Activated CD4-positive, alpha-beta memory T cell treated with anti-CD3 and anti-CD28 coated beads, Interleukin-2, amount 10 ng/mL, durations not matched to agents 7 days and 5 days (primary cell): ENCODE results near the gene RAPGEF5. TPM values are rescaled to one million over a fixed set of nuclear protein-coding genes. Genes with fewer than 3 reads are reported as not detected.

Experiments
- CTCF ChIA-PET: fragments of 350-600 bp; sonication (Branson Sonifier 250); formaldehyde crosslinking; loops from one replicate; lab custom pipeline; 2021; ENCODE audit warnings: antibody characterized with exemption, inconsistent platforms; lab: Charles Lee
- POLR2A ChIA-PET: fragments of 350-600 bp; sonication (Branson Sonifier 250); formaldehyde crosslinking; loops from one replicate; lab custom pipeline; 2021; ENCODE audit warnings: antibody characterized with exemption; lab: Charles Lee
- DNase-seq: peaks from one replicate; pipeline ENCODE4 v3.0.0-alpha.2; 2020
- H3K27ac Mint-ChIP-seq: one replicate; pipeline ENCODE4 v1.8.0; 2021; ENCODE audit warnings: mild to moderate bottlenecking, mixed read lengths
- H3K27me3 Mint-ChIP-seq: one replicate; pipeline ENCODE4 v1.8.0; 2021; ENCODE audit warnings: mixed read lengths
- H3K36me3 Mint-ChIP-seq: one replicate; pipeline ENCODE4 v1.8.0; 2021; ENCODE audit warnings: low read depth, mixed read lengths
- H3K4me1 Mint-ChIP-seq: one replicate; pipeline ENCODE4 v1.8.0; 2021; ENCODE audit warnings: mixed read lengths
- H3K4me3 Mint-ChIP-seq: one replicate; pipeline ENCODE4 v1.8.0; 2021; ENCODE audit warnings: mild to moderate bottlenecking, mixed read lengths
- H3K9me3 Mint-ChIP-seq: one replicate; pipeline ENCODE4 v1.8.0; 2021; ENCODE audit warnings: mixed read lengths
- total RNA-seq, 2 experiments: library from RNA; stranded (reverse); gene quantifications; one replicate each; pipeline ENCODE4 v1.2.3, GENCODE V29; 2021

RAPGEF5 gene
- total RNA-seq, 2 experiments from 2014 or later, result 0.43 to 0.93 TPM

DNA sequence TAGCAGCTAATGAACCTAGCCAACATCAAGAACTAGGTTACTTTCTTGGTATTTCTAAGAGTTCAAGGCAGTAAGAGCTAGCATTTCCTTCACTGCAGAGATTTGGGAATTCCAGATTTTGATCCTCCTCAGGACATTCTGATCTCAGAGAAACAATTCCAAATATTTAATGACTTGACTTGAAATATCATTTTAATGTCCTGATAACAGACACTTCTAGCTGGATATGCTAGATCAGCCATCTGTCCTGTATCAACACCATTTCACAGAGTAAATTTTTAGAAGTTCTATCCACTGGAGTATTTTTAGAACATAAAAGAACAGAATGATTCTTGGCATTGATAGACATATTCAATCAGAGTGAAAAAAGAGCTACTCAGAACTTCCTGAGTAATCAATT, 151.3 kb downstream of the RAPGEF5 start:
- Mint-ChIP-seq H3K27me3 (peaks cover 29% of the 10 kb centered on the region), H3K4me1 (no peaks in the 10 kb centered on the region), H3K9me3 (no peaks in the 10 kb centered on the region), H3K36me3 (no peaks in the 10 kb centered on the region), H3K27ac (no peak overlapping the region), H3K4me3 (no peak overlapping the region)
- ChIA-PET CTCF (interaction anchor here (1.2 to 2.2 kb wide), 2 partner anchors 96 to 102 kb away, joined by 4 to 9 read pairs; no protein-coding TSS in a partner anchor), POLR2A (no interaction called here)
- no peak for DNase-seq

- H3K27ac Mint-ChIP-seq, result no peak overlapping the region
- H3K27me3 Mint-ChIP-seq, result peaks cover 18% of the 10 kb centered on the region
- POLR2A ChIA-PET, result no interaction called here
- H3K36me3 Mint-ChIP-seq, result no peaks in the 10 kb centered on the region
- no peak overlapping the region for H3K4me3 Mint-ChIP-seq
- no peaks in the 10 kb centered on the region for H3K4me1 Mint-ChIP-seq
- no peaks in the 10 kb centered on the region for H3K9me3 Mint-ChIP-seq
- CTCF ChIA-PET, result no interaction called here
- DNase-seq, result no peak
Measured at GRCh38 chr7:22204312-22204711, 152.6 kb downstream of the RAPGEF5 start.

DNA sequence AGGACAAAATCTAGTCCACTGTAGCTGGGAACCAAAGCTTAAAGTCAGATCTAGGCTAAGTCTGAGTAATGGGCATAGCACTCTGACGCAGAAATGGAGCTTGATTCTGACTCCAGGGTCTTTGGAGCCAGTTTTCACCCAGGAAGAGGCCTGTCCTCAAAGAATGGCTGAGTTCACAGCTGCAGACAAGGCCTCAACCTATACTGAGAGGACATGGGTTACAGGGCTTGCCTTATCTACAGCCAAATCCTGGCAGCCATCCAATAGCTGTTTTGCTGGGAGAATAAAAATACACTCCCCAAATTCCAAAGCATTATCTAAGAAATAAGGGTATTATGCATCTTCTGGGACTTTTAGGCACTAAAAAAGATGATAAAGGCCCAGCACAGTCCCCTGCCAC, 154.8 kb downstream of the RAPGEF5 start:
- Mint-ChIP-seq H3K27me3 (peaks cover 22% of the 10 kb centered on the region), H3K27ac (no peak overlapping the region), H3K4me3 (no peak overlapping the region), H3K9me3 (no peaks in the 10 kb centered on the region), H3K36me3 (no peaks in the 10 kb centered on the region), H3K4me1 (no peaks in the 10 kb centered on the region)
- ChIA-PET POLR2A (no interaction called here), CTCF (no interaction called here)
- no peak for DNase-seq

DNA sequence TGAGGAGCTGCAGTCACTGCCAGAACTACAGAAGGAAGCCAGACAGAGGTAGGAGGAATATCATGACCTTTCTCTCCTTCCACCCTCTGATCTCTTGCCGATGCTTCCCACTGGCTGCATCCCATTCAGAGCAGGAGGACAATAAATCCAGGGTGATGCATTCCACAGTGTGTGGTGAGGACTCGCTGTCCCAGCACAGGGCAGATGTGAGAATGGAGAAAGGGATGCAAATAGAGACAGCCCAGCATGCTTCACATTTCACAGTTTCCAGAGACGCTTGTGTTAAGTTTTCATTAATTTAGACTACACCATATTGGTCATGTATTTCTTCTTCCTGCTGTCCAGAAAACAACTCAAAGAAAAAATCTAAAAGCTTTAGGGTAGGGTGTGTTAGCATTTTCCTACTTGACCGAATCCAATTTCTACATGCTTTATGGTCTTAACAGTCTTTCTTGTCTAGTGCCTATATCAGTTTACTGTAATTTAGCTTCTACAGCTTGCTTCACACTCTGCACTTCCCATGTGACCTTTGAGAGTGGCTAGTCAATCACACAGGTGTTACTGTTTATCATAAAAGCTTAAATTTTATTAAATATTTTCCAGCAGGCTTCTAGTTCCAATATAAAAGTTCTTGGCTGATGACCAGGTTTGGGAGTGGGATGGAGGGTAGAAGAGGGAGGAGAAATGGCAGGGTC, 155.6 kb downstream of the RAPGEF5 start:
- H3K27ac Mint-ChIP-seq, result no peak overlapping the region
- no peaks in the 10 kb centered on the region for H3K9me3 Mint-ChIP-seq
- H3K4me1 Mint-ChIP-seq, result no peaks in the 10 kb centered on the region
- no peak for DNase-seq
- ChIA-PET CTCF (no interaction called here), POLR2A (no interaction called here)
- H3K27me3 Mint-ChIP-seq, result peaks cover 23% of the 10 kb centered on the region
- no peaks in the 10 kb centered on the region for H3K36me3 Mint-ChIP-seq
- no peak overlapping the region for H3K4me3 Mint-ChIP-seq

- no peak for DNase-seq
- CTCF ChIA-PET, result no interaction called here
Measured at GRCh38 chr7:22200777-22201176, 156.2 kb downstream of the RAPGEF5 start.

DNA sequence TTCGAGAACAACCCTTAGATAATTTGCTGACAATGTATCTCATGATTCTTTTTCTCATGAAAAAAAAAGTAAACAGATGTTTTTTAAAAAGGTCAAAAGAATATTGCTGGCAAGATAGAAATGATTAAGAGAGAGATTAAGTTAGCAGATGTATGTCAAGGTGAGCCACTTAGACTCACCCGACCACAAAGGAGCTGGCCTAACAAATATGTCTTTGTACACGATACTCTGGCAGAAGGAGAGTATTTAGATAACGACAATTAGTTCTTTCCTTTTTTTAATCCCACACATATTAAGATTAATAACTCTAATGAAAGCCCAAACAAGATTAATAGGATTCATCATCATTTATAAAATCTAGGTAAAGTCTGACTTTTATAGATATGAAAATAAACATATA, 156.7 kb downstream of the RAPGEF5 start:
- H3K27ac Mint-ChIP-seq, result no peak overlapping the region
- ChIA-PET POLR2A (no interaction called here), CTCF (no interaction called here)
- H3K36me3 Mint-ChIP-seq, result no peaks in the 10 kb centered on the region
- H3K4me1 Mint-ChIP-seq, result no peaks in the 10 kb centered on the region
- H3K4me3 Mint-ChIP-seq, result no peak overlapping the region
- no peaks in the 10 kb centered on the region for H3K9me3 Mint-ChIP-seq
- H3K27me3 Mint-ChIP-seq, result peaks cover 26% of the 10 kb centered on the region
- no peak for DNase-seq

More at GRCh38 chr7:22200777-22201176, 156.2 kb downstream of the RAPGEF5 start:
- Mint-ChIP-seq H3K4me3 (no peak overlapping the region), H3K36me3 (no peaks in the 10 kb centered on the region), H3K9me3 (no peaks in the 10 kb centered on the region), H3K27me3 (peaks cover 24% of the 10 kb centered on the region), H3K27ac (no peak overlapping the region), H3K4me1 (no peaks in the 10 kb centered on the region)
- POLR2A ChIA-PET, result no interaction called here

GRCh38 chr7:22197376-22197775, 159.6 kb downstream of the RAPGEF5 start:
- Mint-ChIP-seq H3K27ac (no peak overlapping the region), H3K9me3 (no peaks in the 10 kb centered on the region), H3K4me1 (no peaks in the 10 kb centered on the region), H3K4me3 (no peak overlapping the region), H3K27me3 (peaks cover 29% of the 10 kb centered on the region), H3K36me3 (no peaks in the 10 kb centered on the region)
- ChIA-PET CTCF (no interaction called here), POLR2A (no interaction called here)
- no peak for DNase-seq

- Mint-ChIP-seq H3K9me3 (no peaks in the 10 kb centered on the region), H3K4me3 (no peak overlapping the region), H3K27me3 (peaks cover 29% of the 10 kb centered on the region), H3K36me3 (no peaks in the 10 kb centered on the region), H3K4me1 (no peaks in the 10 kb centered on the region), H3K27ac (no peak overlapping the region)
- DNase-seq, result no peak
- CTCF ChIA-PET, result no interaction called here
- POLR2A ChIA-PET, result no interaction called here
Measured at GRCh38 chr7:22196429-22196828, 160.5 kb downstream of the RAPGEF5 start.

GRCh38 chr7:22195397-22196172, 161.4 kb downstream of the RAPGEF5 start:
- Mint-ChIP-seq H3K4me1 (no peaks in the 10 kb centered on the region), H3K4me3 (no peak overlapping the region), H3K27ac (no peak overlapping the region), H3K27me3 (peaks cover 27% of the 10 kb centered on the region), H3K36me3 (no peaks in the 10 kb centered on the region), H3K9me3 (no peaks in the 10 kb centered on the region)
- POLR2A ChIA-PET, result no interaction called here
- DNase-seq, result no peak
- CTCF ChIA-PET, result no interaction called here

GRCh38 chr7:22194658-22195273, 162.2 kb downstream of the RAPGEF5 start:
- Mint-ChIP-seq H3K4me1 (no peaks in the 10 kb centered on the region), H3K36me3 (no peaks in the 10 kb centered on the region), H3K27me3 (peaks cover 27% of the 10 kb centered on the region), H3K4me3 (no peak overlapping the region), H3K9me3 (no peaks in the 10 kb centered on the region), H3K27ac (no peak overlapping the region)
- ChIA-PET POLR2A (no interaction called here), CTCF (no interaction called here)
- no peak for DNase-seq

DNA sequence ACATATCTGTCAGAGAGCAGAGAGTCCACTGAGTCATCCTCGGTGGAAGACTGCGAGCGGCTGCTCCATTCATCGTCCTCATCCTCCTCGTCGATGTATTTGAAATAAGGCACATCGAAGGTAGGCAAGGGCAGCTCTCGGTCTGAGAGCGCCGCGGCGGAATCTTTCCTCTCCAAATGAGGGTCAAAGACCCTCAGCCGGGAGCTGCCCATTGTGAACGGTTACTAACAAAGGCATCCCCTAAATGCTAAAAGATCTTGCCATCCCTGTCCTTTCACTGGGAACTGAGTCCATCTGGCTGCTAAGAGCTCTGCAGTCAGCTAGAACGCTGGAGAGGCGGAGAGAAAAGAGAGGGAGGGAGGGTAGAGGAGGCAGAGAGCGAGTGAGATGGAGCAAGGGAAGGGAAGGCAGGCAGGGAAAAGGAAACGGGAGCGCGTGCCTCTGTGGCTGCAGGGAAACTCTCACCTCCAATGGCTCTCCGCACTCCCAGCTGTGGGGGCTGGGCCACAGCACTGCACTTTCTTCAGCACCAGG, 163.4 kb downstream of the RAPGEF5 start:
- no peaks in the 10 kb centered on the region for H3K36me3 Mint-ChIP-seq
- H3K27me3 Mint-ChIP-seq, result peaks cover 24% of the 10 kb centered on the region
- no peak for DNase-seq
- ChIA-PET POLR2A (no interaction called here), CTCF (no interaction called here)
- no peak overlapping the region for H3K4me3 Mint-ChIP-seq
- H3K27ac Mint-ChIP-seq, result no peak overlapping the region
- no peaks in the 10 kb centered on the region for H3K9me3 Mint-ChIP-seq
- H3K4me1 Mint-ChIP-seq, result no peaks in the 10 kb centered on the region

DNA sequence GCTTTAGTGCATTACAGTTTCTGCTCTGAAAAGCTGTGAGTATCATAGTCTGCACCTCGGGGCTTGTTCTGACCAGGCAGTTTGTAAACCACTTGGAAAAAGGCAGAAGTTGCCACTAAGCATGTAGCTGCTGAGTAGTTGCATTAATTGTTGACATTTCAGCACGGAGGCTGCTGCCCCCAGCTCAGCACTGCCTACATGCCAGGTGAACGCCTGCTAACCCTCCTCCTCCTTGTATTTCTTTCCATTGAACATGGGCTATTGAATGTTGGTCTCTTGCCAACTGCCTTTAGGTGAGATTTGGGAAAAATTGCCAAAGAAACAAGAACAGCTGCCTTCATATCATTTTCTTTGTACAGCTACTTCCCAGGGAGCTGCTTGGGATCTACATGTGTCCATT, 164.2 kb downstream of the RAPGEF5 start:
- Mint-ChIP-seq H3K9me3 (no peaks in the 10 kb centered on the region), H3K4me3 (no peak overlapping the region), H3K4me1 (no peaks in the 10 kb centered on the region), H3K27ac (no peak overlapping the region), H3K27me3 (peaks cover 23% of the 10 kb centered on the region), H3K36me3 (no peaks in the 10 kb centered on the region)
- DNase-seq, result no peak
- CTCF ChIA-PET, result no interaction called here
- POLR2A ChIA-PET, result no interaction called here

GRCh38 chr7:22190736-22191135, 166.2 kb downstream of the RAPGEF5 start:
- ChIA-PET POLR2A (no interaction called here), CTCF (no interaction called here)
- Mint-ChIP-seq H3K36me3 (no peaks in the 10 kb centered on the region), H3K4me1 (no peaks in the 10 kb centered on the region), H3K27me3 (peaks cover 21% of the 10 kb centered on the region), H3K27ac (no peak overlapping the region), H3K4me3 (no peak overlapping the region), H3K9me3 (no peaks in the 10 kb centered on the region)
- DNase-seq, result no peak
